ENCODE results near the gene RAC3. TPM values are rescaled to one million over a fixed set of nuclear protein-coding genes. Genes with fewer than 3 reads are reported as not detected.

The RAC3 gene
- total RNA-seq, 6 experiments from 2014 or later = 3.4 to 9.0 (median 5.4) TPM

- intact Hi-C loops (cut with DNase I) = no loop called here
- ATAC-seq (peak in 1 of 4 donors; percentile 1), DNase-seq (peak in 1 of 3 donors; percentile 54)
- WGBS (ENCODE audit: insufficient coverage, low coverage, low lambda C conversion rate, missing lambda C conversion rate) = 84% methylated on average over 10 of the region's 31 CpGs
- Histone ChIP-seq H3K36me3 (no peaks in the 10 kb centered on the region), H3K4me1 (peaks cover 0 to 21% (median 10%) of the 10 kb centered on the region in 4 donors), H3K4me3 (peak overlapping the region in 1 of 3 donors; percentile 19), H3K27ac (peak overlapping the region in 1 of 3 donors; percentile 43), H3K9me3 (no peaks in the 10 kb centered on the region), H3K27me3 (no peaks in the 10 kb centered on the region)
- TF ChIP-seq POLR2A (IDR thresholded peaks at IDR 0.05) (no peak), CTCF (IDR thresholded peaks at IDR 0.05) (no peak)
Observed at GRCh38 chr17:81992306-81993102, 39.0 kb upstream of the RAC3 start.

- no peak for ATAC-seq
- no peaks in the 10 kb centered on the region for H3K9me3 ChIP-seq
- H3K27me3 ChIP-seq = no peaks in the 10 kb centered on the region
- intact Hi-C loops (cut with DNase I) = no loop called here
- H3K4me1 ChIP-seq = peaks cover 0 to 24% (median 10%) of the 10 kb centered on the region in 4 donors
- H3K36me3 ChIP-seq = no peaks in the 10 kb centered on the region
- WGBS (ENCODE audit: insufficient coverage, low coverage, low lambda C conversion rate, missing lambda C conversion rate) = 53% methylated on average over 3 of the region's 37 CpGs
- DNase-seq = no peak
- H3K4me3 ChIP-seq = no peak overlapping the region
- no peak overlapping the region for H3K27ac ChIP-seq
- TF ChIP-seq POLR2A (IDR thresholded peaks at IDR 0.05) (no peak), CTCF (IDR thresholded peaks at IDR 0.05) (no peak)
Observed at GRCh38 chr17:81993729-81994592, 37.5 kb upstream of the RAC3 start.

- intact Hi-C loops (cut with DNase I) = no loop called here
- H3K36me3 ChIP-seq = no peaks in the 10 kb centered on the region
- ATAC-seq (no peak), DNase-seq (peak in 1 of 3 donors; percentile 53)
- 35% methylated on average over 11 of the region's 39 CpGs for WGBS (ENCODE audit: insufficient coverage, low coverage, low lambda C conversion rate, missing lambda C conversion rate)
- no peak overlapping the region for H3K4me3 ChIP-seq
- H3K9me3 ChIP-seq = no peaks in the 10 kb centered on the region
- TF ChIP-seq CTCF (IDR thresholded peaks at IDR 0.05) = no peak
- no peak for TF ChIP-seq POLR2A (IDR thresholded peaks at IDR 0.05)
- no peak overlapping the region for H3K27ac ChIP-seq
- H3K27me3 ChIP-seq = no peaks in the 10 kb centered on the region
- H3K4me1 ChIP-seq = peaks cover 0 to 32% (median 13%) of the 10 kb centered on the region in 4 donors
Observed at GRCh38 chr17:81994593-81995462, 36.6 kb upstream of the RAC3 start.

Measured in right lobe of liver (tissue), 6 donors.